Heart right ventricle (tissue), 16 donors: ENCODE results near the gene MIEF1. TPM values are rescaled to one million over a fixed set of nuclear protein-coding genes. Genes with fewer than 3 reads are reported as not detected.

Experiments
- ATAC-seq, 8 donors: fragments of 200-7000 bp; cut with Tn5 transposase; one replicate each; pipeline ENCODE4 v1.9.1; 2020; ENCODE audit warnings: mild to moderate bottlenecking in 8 of 8, moderate library complexity in 8 of 8, moderate number of reproducible peaks in 1 of 8
- DNase-seq, 2 donors: peaks; one replicate each; pipeline ENCODE4 v3.0.0-alpha.2; 2020
- H3K27ac ChIP-seq, 10 donors: fragments of 200-600 bp; sonication (generic) in 2 of 10; one replicate each; pipeline versions ENCODE4 v1.5.0 to v1.8.0; 2020 to 2022; ENCODE audit warnings: mild to moderate bottlenecking in 3 of 10
- H3K27me3 ChIP-seq, 7 donors: fragments of 200-600 bp; one replicate each; pipeline ENCODE4 v1.8.0; 2021 to 2022; ENCODE audit warnings: mild to moderate bottlenecking in 2 of 7
- H3K36me3 ChIP-seq, 9 donors: fragments of 200-600 bp; sonication (generic) in 1 of 9; one replicate each; pipeline versions ENCODE4 v1.5.0 to v1.8.0; 2020 to 2022; ENCODE audit warnings: mild to moderate bottlenecking in 2 of 9
- H3K4me1 ChIP-seq, 9 donors: fragments of 200-600 bp; sonication (generic) in 1 of 9; one replicate each; pipeline versions ENCODE4 v1.5.0 to v1.8.0; 2020 to 2022; ENCODE audit warnings: mild to moderate bottlenecking in 4 of 9
- H3K4me3 ChIP-seq, 10 donors: fragments of 200-600 bp; sonication (generic) in 2 of 10; one replicate each; pipeline versions ENCODE4 v1.5.0 to v1.8.0; 2020 to 2022; ENCODE audit warnings: mild to moderate bottlenecking in 7 of 10, moderate library complexity in 2 of 10
- H3K9me3 ChIP-seq, 11 donors: fragments of 200-600 bp in 10 of 11; sonication (generic) in 2 of 11; one replicate each; pipeline versions ENCODE4 v1.5.0 to v1.8.0; 2013 to 2022; ENCODE audit warnings: mild to moderate bottlenecking in 2 of 11, control low read depth in 1 of 11, moderate library complexity in 1 of 11
- WGBS, 2 donors: extraction: QIAGEN DNeasy Blood & Tissue Kit; methylation state at CpG; one replicate each; pipeline ENCODE4 v1.1.7; 2013; ENCODE audit warnings: inconsistent platforms in 1 of 2; 5-methylcytosine and 5-hydroxymethylcytosine counted together
- intact Hi-C, 10 donors: fragments of 100-400 bp; cut with DNase I; formaldehyde crosslinking; loops; one replicate each; pipeline versions ENCODE4 v1.11.1 to v1.14.2; 2022
- polyA plus RNA-seq, 2 donors: library from polyadenylated mRNA; stranded (reverse); fragments of 200-250 nt; gene quantifications; one replicate each; pipeline ENCODE4 v1.2.3, GENCODE V29; 2013
- total RNA-seq, 10 donors: library from RNA; stranded (reverse); fragmentation: NEBNext Ultra II Directional in 3 of 10; extraction: Animal tissue kit (Norgen Biotek cat#: 25700) in 3 of 10; gene quantifications; one replicate each; pipeline versions ENCODE4 v1.2.1 to v1.2.4, GENCODE V29; 2021 to 2023
- TF ChIP-seq, protein P1 (sequence below), 9 donors: fragments of 200-600 bp; sonication (generic) in 2 of 9; IDR thresholded peaks; one replicate each; pipeline versions ENCODE4 v1.5.0 to v1.8.0; 2021 to 2022; ENCODE audit warnings: antibody characterized with exemption in 9 of 9, mild to moderate bottlenecking in 5 of 9, moderate library complexity in 1 of 9
- donor health status: Arrhythmogenic right ventricular cardiomyopathy.
- donor health status: ischemic (EF 13 %, LVEDD 7.1; RV severe dilation, severe dysfunction).
- donor health status: healthy with polysubstance abuse.
- donor health status: DM: no; HTN: yes; CAD: no.
- donor health status: DM: no; HTN: no; CAD: no.
- donor health status: ischemic (EF 25% LVEDD 6.9; RV normal size, moderate dysfunction).
- donor health status: ischemic (EF 25% LVEDD 5.7; RV mildly dilated, moderate dysfunction).
- donor health status: healthy.
- donor health status: DM: yes; HTN: yes; CAD: no.
- donor health status: Ischemic cardiomyopathy.
- donor health status: ischemic (EF 35%, LVEDD 5.7; RV mildly dilated, moderate dysfunction).
- donor health status: nonischemic (EF 11% LVEDD 7.7; RV severe dilation, severe dysfunction).
- donor health status: DM: yes; HTN: yes; CAD: no.
- donor health status: PGD.
- donor health status: ischemic (EF 29% LVEDD 5.4; RV normal size, mild dysfunction).
- donor health status: nonischemic (EF 23%, LVEDD 6.1; RV moderate dilation, normal function).

Gene MIEF1
- total and polyA plus RNA-seq, 12 donors = 7.0 to 35.8 (median 17.0) TPM

DNA sequence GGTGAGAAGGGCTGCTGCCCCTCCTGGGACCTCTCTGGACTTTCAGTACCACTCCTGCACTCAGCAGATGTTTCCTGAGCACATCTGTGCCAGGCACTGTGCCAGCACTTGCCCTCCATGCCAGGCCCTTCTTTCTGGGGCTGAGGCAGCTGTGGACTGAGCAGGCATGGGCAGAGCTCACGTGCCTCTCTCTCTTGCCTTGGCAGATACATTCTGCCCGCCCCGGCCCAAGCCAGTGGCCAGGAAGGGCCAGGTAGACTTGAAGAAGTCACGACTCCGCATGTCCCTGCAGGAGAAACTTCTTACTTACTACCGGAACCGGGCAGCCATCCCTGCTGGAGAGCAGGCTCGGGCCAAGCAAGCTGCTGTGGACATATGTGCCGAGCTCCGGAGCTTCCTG, 9.9 kb downstream of the MIEF1 start:
- TF ChIP-seq, protein P1, sequence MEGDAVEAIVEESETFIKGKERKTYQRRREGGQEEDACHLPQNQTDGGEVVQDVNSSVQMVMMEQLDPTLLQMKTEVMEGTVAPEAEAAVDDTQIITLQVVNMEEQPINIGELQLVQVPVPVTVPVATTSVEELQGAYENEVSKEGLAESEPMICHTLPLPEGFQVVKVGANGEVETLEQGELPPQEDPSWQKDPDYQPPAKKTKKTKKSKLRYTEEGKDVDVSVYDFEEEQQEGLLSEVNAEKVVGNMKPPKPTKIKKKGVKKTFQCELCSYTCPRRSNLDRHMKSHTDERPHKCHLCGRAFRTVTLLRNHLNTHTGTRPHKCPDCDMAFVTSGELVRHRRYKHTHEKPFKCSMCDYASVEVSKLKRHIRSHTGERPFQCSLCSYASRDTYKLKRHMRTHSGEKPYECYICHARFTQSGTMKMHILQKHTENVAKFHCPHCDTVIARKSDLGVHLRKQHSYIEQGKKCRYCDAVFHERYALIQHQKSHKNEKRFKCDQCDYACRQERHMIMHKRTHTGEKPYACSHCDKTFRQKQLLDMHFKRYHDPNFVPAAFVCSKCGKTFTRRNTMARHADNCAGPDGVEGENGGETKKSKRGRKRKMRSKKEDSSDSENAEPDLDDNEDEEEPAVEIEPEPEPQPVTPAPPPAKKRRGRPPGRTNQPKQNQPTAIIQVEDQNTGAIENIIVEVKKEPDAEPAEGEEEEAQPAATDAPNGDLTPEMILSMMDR (IDR thresholded peaks at IDR 0.05) = no peak
- Histone ChIP-seq H3K27ac (no peak overlapping the region), H3K36me3 (peaks cover 0 to 100% (median 63%) of the 10 kb centered on the region in 9 donors), H3K4me1 (peaks cover 0 to 37% (median 9%) of the 10 kb centered on the region in 9 donors), H3K27me3 (no peaks in the 10 kb centered on the region), H3K9me3 (no peaks in the 10 kb centered on the region), H3K4me3 (no peak overlapping the region)
- ATAC-seq = no peak
- intact Hi-C loops = loop anchor here in 3 of 10 donors (5.0 to 10.0 kb wide), 4 partner anchors 70 to 345 kb away; no protein-coding TSS in a partner anchor
- DNase-seq = no peak
- 91% methylated on average over 10 of the region's 10 CpGs for WGBS, 2 donors

DNA sequence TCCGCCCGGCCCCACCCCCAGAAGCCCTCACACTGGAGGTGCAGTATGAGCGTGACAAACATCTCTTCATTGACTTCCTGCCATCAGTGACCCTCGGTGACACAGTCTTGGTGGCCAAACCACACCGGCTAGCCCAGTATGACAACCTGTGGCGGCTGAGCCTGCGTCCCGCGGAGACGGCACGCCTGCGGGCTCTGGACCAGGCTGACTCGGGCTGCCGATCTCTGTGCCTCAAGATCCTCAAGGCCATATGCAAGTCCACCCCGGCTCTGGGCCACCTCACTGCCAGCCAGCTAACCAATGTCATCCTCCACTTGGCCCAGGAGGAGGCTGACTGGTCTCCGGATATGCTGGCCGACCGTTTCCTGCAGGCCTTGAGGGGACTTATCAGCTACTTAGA, 11.7 kb downstream of the MIEF1 start:
- Histone ChIP-seq H3K4me3 (no peak overlapping the region), H3K4me1 (peaks cover 2 to 35% (median 14%) of the 10 kb centered on the region in 9 donors), H3K36me3 (peaks cover 0 to 89% (median 55%) of the 10 kb centered on the region in 9 donors), H3K9me3 (no peaks in the 10 kb centered on the region), H3K27ac (peak overlapping the region in 3 of 10 donors; percentile 20 to 44 (median 23)), H3K27me3 (no peaks in the 10 kb centered on the region)
- DNase-seq = no peak
- peak in 4 of 8 donors; percentile 8 to 52 (median 15) for ATAC-seq
- WGBS, 2 donors = 79 to 80% methylated on average over 18 of the region's 18 CpGs
- TF ChIP-seq, protein P1 (IDR thresholded peaks at IDR 0.05) = no peak
- intact Hi-C loops = loop anchor here in 3 of 10 donors (5.0 to 10.0 kb wide), 4 partner anchors 71 to 346 kb away; no protein-coding TSS in a partner anchor

DNA sequence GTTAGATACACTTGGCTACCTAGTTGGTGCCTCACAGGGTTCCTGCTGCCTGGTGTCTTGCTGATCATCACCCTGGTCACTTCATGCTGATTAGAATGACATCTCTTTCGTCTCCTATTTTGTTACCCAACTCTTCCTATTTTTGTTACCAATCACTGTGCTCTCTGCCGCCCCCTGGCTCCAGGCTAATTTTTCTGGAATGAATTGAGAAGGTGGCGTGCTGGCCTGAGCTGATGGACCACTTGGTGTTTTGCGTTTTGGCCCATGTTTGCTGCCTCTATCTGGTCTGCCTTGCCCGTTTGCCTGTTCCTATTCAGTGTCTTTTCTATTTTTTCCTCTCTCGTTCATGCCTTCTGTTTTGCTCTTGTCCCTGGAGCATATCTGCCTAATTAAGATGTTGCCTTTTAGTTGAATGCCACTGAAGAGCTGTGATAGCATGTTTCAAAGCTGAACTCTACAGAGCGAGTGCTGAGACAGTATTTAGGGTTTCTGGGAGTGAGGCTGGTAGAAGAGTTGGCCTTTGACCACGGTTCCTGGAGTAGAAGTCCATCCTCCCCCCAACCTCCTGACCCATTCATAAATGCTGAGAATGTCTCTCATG, 12.4 kb downstream of the MIEF1 start:
- DNase-seq (peak in 1 of 2 donors; percentile 64), ATAC-seq (peak in 5 of 8 donors; percentile 6 to 48 (median 27))
- Histone ChIP-seq H3K4me3 (no peak overlapping the region), H3K27me3 (no peaks in the 10 kb centered on the region), H3K9me3 (no peaks in the 10 kb centered on the region), H3K36me3 (peaks cover 0 to 82% (median 51%) of the 10 kb centered on the region in 9 donors), H3K27ac (peak overlapping the region in 1 of 10 donors; percentile 44), H3K4me1 (peaks cover 5 to 34% (median 21%) of the 10 kb centered on the region in 9 donors)
- 45 to 46% methylated on average over 8 of the region's 8 CpGs for WGBS, 2 donors
- intact Hi-C loops = loop anchor here in 3 of 10 donors (5.0 to 10.0 kb wide), 4 partner anchors 72 to 347 kb away; no protein-coding TSS in a partner anchor
- TF ChIP-seq, protein P1 (IDR thresholded peaks at IDR 0.05) = peak; percentile 56 to 81 (median 79)

DNA sequence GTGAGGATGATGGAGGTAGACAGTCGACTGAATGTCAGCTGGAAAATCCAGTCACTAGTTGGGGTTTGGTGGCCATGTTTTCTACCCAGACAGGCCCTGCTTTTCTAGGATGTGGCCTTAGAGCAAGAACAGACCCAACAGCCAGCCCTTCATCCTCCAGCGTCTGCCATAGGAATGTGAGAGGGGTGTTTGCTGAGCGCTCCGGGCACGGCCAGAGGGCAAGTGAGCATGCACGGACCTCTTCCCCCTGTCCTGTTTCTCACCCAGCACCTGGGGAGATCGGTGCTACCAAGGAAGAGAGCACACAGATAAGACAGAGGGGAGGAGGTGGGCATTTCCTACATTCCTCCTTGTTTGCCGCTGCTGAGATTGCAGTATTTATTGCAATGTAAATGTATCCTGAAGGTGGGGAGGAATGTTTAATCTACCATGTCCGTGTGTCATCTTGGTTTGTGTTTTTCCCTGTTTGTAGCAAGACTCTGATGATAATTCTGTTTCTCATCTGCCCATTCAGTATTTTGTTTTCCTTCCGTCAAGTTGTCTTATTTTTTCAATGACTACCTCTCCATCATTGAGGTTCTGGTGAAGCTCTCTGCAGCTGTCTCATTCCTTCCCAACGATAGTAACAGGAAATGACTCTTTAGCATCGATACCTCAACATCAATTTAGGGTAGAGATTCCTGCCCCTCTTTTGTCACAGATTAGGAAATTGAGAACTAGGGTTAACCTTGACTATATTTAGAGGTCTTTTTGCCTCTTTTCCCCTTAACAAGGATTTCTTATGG, 13.4 kb downstream of the MIEF1 start:
- Histone ChIP-seq H3K27me3 (no peaks in the 10 kb centered on the region), H3K9me3 (no peaks in the 10 kb centered on the region), H3K4me3 (no peak overlapping the region), H3K4me1 (peaks cover 5 to 29% (median 21%) of the 10 kb centered on the region in 9 donors), H3K27ac (no peak overlapping the region), H3K36me3 (peaks cover 0 to 72% (median 42%) of the 10 kb centered on the region in 9 donors)
- TF ChIP-seq, protein P1 (IDR thresholded peaks at IDR 0.05) = no peak
- DNase-seq = no peak
- no peak for ATAC-seq
- 87 to 88% methylated on average over 12 of the region's 12 CpGs for WGBS, 2 donors
- intact Hi-C loops = loop anchor here in 3 of 10 donors (5.0 to 10.0 kb wide), 3 partner anchors 53 to 118 kb away; partner anchors contain the start of gene TAB1 (in 1 of the 3)
